Measurements from ENCODE around the gene UPF1.
"Not testable (repeated sequence)": the region's sequence is repeated elsewhere in the genome, so short reads cannot be mapped to it uniquely, and the experiment has no call there.

UPF1 gene

GRCh38 chr19:18900700-18901481, 69.1 kb downstream of the UPF1 start:
- no peak for DNase-seq

- DNase-seq, result no peak
These were observed 69.7 kb downstream of the UPF1 start for GRCh38 chr19:18901491-18901890.

GRCh38 chr19:18902519-18902918, 70.8 kb downstream of the UPF1 start:
- DNase-seq, result not testable (repeated sequence)

- no peak for DNase-seq
These were observed 71.6 kb downstream of the UPF1 start for GRCh38 chr19:18903156-18904037.

- DNase-seq, result no peak
These were observed 72.7 kb downstream of the UPF1 start for GRCh38 chr19:18904334-18905057.

GRCh38 chr19:18905058-18905456, 73.3 kb downstream of the UPF1 start:
- DNase-seq, result no peak

GRCh38 chr19:18905513-18906236, 73.9 kb downstream of the UPF1 start:
- no peak for DNase-seq

GRCh38 chr19:18906605-18907519, 75.1 kb downstream of the UPF1 start:
- no peak for DNase-seq

GRCh38 chr19:18908917-18909619, 77.3 kb downstream of the UPF1 start:
- no peak for DNase-seq

- no peak for DNase-seq
These were observed 78.3 kb downstream of the UPF1 start for GRCh38 chr19:18910010-18910409.

GRCh38 chr19:18910801-18911436, 79.2 kb downstream of the UPF1 start:
- DNase-seq, result no peak

- DNase-seq, result no peak
These were observed 81.2 kb downstream of the UPF1 start for GRCh38 chr19:18912933-18913332.

GRCh38 chr19:18913466-18913865, 81.7 kb downstream of the UPF1 start:
- DNase-seq, result no peak

- DNase-seq, result peak; percentile 37 to 42
These were observed 83.9 kb downstream of the UPF1 start for GRCh38 chr19:18915639-18916038.

GRCh38 chr19:18917593-18917992, 85.8 kb downstream of the UPF1 start:
- not testable (repeated sequence) for DNase-seq
